HepG2 (cell line): ENCODE results near the gene CAMK1. TPM values are rescaled to one million over a fixed set of nuclear protein-coding genes. Genes with fewer than 3 reads are reported as not detected.

ENCODE experiments used
- GMEB1 ChIP-seq: sonication (generic); formaldehyde crosslinking; IDR thresholded peaks from 2 replicates; pipeline ENCODE4 v1.5.1; 2020; ENCODE audit warnings: missing genetic modification reagents, mild to moderate bottlenecking, borderline replicate concordance
- IRF9 ChIP-seq: sonication (generic); formaldehyde crosslinking; IDR thresholded peaks from 2 replicates; pipeline ENCODE4 v1.8.0; 2022; ENCODE audit warnings: missing genetic modification reagents, mild to moderate bottlenecking, borderline replicate concordance
- KDM4B ChIP-seq: sonication (generic); formaldehyde crosslinking; IDR thresholded peaks from 2 replicates; pipeline ENCODE4 v1.4.0; 2020; ENCODE audit warnings: missing genetic modification reagents
- NBN ChIP-seq: fragments of 450-650 bp; conservative IDR thresholded peaks from 2 replicates; pipeline ENCODE4 v1.6.1; 2017
- NFE2 ChIP-seq: sonication (generic); formaldehyde crosslinking; IDR thresholded peaks from 2 replicates; pipeline ENCODE4 v1.4.0; 2020; ENCODE audit warnings: missing genetic modification reagents
- NFYC ChIP-seq: IDR thresholded peaks from 2 replicates; pipeline ENCODE4 v1.6.1; 2016; ENCODE audit warnings: missing genetic modification reagents, missing compliant biosample characterization
- NR2C2 ChIP-seq: sonication (generic); formaldehyde crosslinking; IDR thresholded peaks from 2 replicates; pipeline ENCODE4 v1.4.0; 2020; ENCODE audit warnings: missing genetic modification reagents, mild to moderate bottlenecking, moderate library complexity, borderline replicate concordance
- PITX1 ChIP-seq: sonication (generic); formaldehyde crosslinking; IDR thresholded peaks from 2 replicates; pipeline ENCODE4 v1.5.1; 2020; ENCODE audit warnings: mild to moderate bottlenecking, missing genetic modification reagents
- SNAPC4 ChIP-seq: sonication (generic); formaldehyde crosslinking; IDR thresholded peaks from 2 replicates; pipeline ENCODE4 v1.4.0; 2020; ENCODE audit warnings: mild to moderate bottlenecking, missing genetic modification reagents
- YEATS4 ChIP-seq: sonication (generic); formaldehyde crosslinking; IDR thresholded peaks from 2 replicates; pipeline ENCODE4 v1.4.0; 2020; ENCODE audit warnings: missing genetic modification reagents, borderline replicate concordance
- ZBTB46 ChIP-seq: sonication (generic); formaldehyde crosslinking; IDR thresholded peaks from 2 replicates; pipeline ENCODE4 v1.4.0; 2020; ENCODE audit warnings: mild to moderate bottlenecking, missing genetic modification reagents, borderline replicate concordance
- ZFYVE20 ChIP-seq: sonication (generic); formaldehyde crosslinking; IDR thresholded peaks from 2 replicates; pipeline ENCODE4 v1.8.0; 2023; ENCODE audit warnings: low read depth, mild to moderate bottlenecking, moderate library complexity, missing genetic modification reagents, borderline replicate concordance
- ZKSCAN8 ChIP-seq: IDR thresholded peaks from 2 replicates; pipeline ENCODE4 v1.6.1; 2016; ENCODE audit warnings: borderline replicate concordance, missing genetic modification reagents, missing compliant biosample characterization
- ZNF512B ChIP-seq: sonication (generic); formaldehyde crosslinking; IDR thresholded peaks from 2 replicates; pipeline ENCODE4 v1.5.1; 2020; ENCODE audit warnings: missing genetic modification reagents, mild to moderate bottlenecking, borderline replicate concordance
- polyA plus RNA-seq, 8 experiments: library from polyadenylated mRNA; depleted of rRNA in 3 of 8; stranded (reverse) in 7 of 8; unstranded in 1 of 8; fragments of >200 nt; fragmentation: Illumina TruSeq in 4 of 8; extraction: Trizol in 4 of 8; gene quantifications; 2 replicates each; pipeline versions ENCODE4 v1.2.1 to v1.2.3, GENCODE V29; 2011 to 2016; ENCODE audit warnings: low read depth in 4 of 8, missing spikeins in 1 of 8, mixed read lengths in 1 of 8; ENCODE audit not compliant: insufficient read depth in 1 of 8
- total RNA-seq, 5 experiments: library from RNA; depleted of rRNA; stranded (reverse); fragments of >200 nt; fragmentation: Illumina TruSeq; extraction: Trizol; gene quantifications; 2 replicates each; pipeline ENCODE4 v1.2.3, GENCODE V29; 2016; ENCODE audit warnings: low read depth in 1 of 5

Gene CAMK1
- total and polyA plus RNA-seq, 2 of the 13 experiments (the other 11 are each of a cell fraction or from before 2014, with no cell fraction given), result 26.4 to 53.3 TPM

- TF ChIP-seq ZBTB46 (no peak; the same call in 1 of the 2 replicates), IRF9 (no peak), NBN (no peak), ZFYVE20 (CRISPR knock-in tag) (no peak), ZNF512B (no peak), ZKSCAN8 (CRISPR knock-in tag) (no peak), KDM4B (no peak), GMEB1 (CRISPR knock-in tag) (peak; percentile 53; the same call in 1 of the 2 replicates), NFYC (CRISPR knock-in tag) (peak; percentile 82), NFE2 (CRISPR knock-in tag) (no peak), PITX1 (CRISPR knock-in tag) (no peak; the same call in 1 of the 2 replicates), NR2C2 (CRISPR knock-in tag) (peak; percentile 67), SNAPC4 (CRISPR knock-in tag) (0 out of 2 replicates have a peak, but pooled peaks have one; percentile 24), YEATS4 (peak; percentile 86; the same call in 1 of the 2 replicates)
Observed at GRCh38 chr3:9749645-9750555, 19.8 kb downstream of the CAMK1 start, which contains the start of gene OGG1 (continued).
